B cell (primary cell): ENCODE results near the gene NR4A1. TPM values are rescaled to one million over a fixed set of nuclear protein-coding genes. Genes with fewer than 3 reads are reported as not detected.

ENCODE experiments used
- ATAC-seq: fragments of 200-7000 bp; cut with Tn5 transposase; one replicate; pipeline ENCODE4 v1.10.0; 2021; ENCODE audit warnings: low read depth, mild to moderate bottlenecking, moderate number of reproducible peaks, moderate library complexity
- CTCF ChIA-PET: fragments of 350-600 bp; sonication (Branson Sonifier 250); formaldehyde crosslinking; loops from one replicate; lab custom pipeline; 2021; ENCODE audit warnings: antibody characterized with exemption, inconsistent platforms; lab: Charles Lee
- POLR2A ChIA-PET: fragments of 350-600 bp; sonication (Branson Sonifier 250); formaldehyde crosslinking; loops from one replicate; lab custom pipeline; 2021; ENCODE audit warnings: antibody characterized with exemption; lab: Charles Lee
- DNase-seq: peaks from one replicate; pipeline ENCODE4 v3.0.0; 2013
- H2AFZ ChIP-seq: 2 replicates; pipeline ENCODE4 v1.6.1; 2012; ENCODE audit warnings: mild to moderate bottlenecking, low read depth, low read length; ENCODE audit not compliant: insufficient read depth, poor library complexity, severe bottlenecking
- H3K27ac ChIP-seq, 2 donors: 1 replicate in 1 of 2; 2 replicates in 1 of 2; pipeline ENCODE4 v1.5.1; 2012 to 2013; ENCODE audit warnings: low read length in 2 of 2, mild to moderate bottlenecking in 2 of 2, moderate library complexity in 1 of 2
- H3K27me3 ChIP-seq, 4 experiments: fragments of 200-600 bp in 1 of 4; sonication (generic) in 1 of 4; replicated peaks in 1 of 4; 1 replicate in 2 of 4; 2 replicates in 2 of 4; pipeline versions ENCODE4 v1.6.1 to v1.7.0; 2013 to 2016; ENCODE audit warnings: low read length in 3 of 4, mild to moderate bottlenecking in 2 of 4, mixed read lengths in 1 of 4, moderate library complexity in 1 of 4; ENCODE audit not compliant: insufficient read depth in 4 of 4, control insufficient read depth in 3 of 4; ENCODE audit errors: control extremely low read depth in 1 of 4
- H3K36me3 ChIP-seq, 2 experiments: replicated peaks in 1 of 2; 1 replicate in 1 of 2; 2 replicates in 1 of 2; pipeline versions ENCODE4 v1.6.1 to v1.7.1; 2013; ENCODE audit warnings: low read length in 1 of 2; ENCODE audit not compliant: insufficient read depth in 2 of 2, control insufficient read depth in 1 of 2; ENCODE audit errors: control extremely low read depth in 1 of 2, extremely low read depth in 1 of 2
- H3K4me1 ChIP-seq, 2 donors: fragments of 200-600 bp in 1 of 2; sonication (generic) in 1 of 2; 1 replicate in 1 of 2; 2 replicates in 1 of 2; pipeline versions ENCODE4 v1.5.1 to v1.6.1; 2013 to 2017; ENCODE audit warnings: low read length in 2 of 2; ENCODE audit not compliant: control insufficient read depth in 2 of 2, insufficient read depth in 2 of 2
- H3K4me2 ChIP-seq: replicated peaks from 2 replicates; pipeline ENCODE3; 2012; ENCODE audit warnings: mild to moderate bottlenecking, low read depth, low read length; ENCODE audit not compliant: poor library complexity, severe bottlenecking
- H3K4me3 ChIP-seq, 5 experiments: fragments of 200-600 bp in 1 of 5; sonication (generic) in 1 of 5; 1 replicate in 3 of 5; 2 replicates in 2 of 5; pipeline versions ENCODE4 v1.5.1 to v1.7.0; 2011 to 2016; ENCODE audit warnings: low read length in 4 of 5, mild to moderate bottlenecking in 4 of 5, low read depth in 2 of 5, control low read depth in 1 of 5, moderate library complexity in 1 of 5; ENCODE audit not compliant: insufficient read depth in 1 of 5; ENCODE audit errors: control extremely low read depth in 1 of 5, extremely low read depth in 1 of 5
- H3K79me2 ChIP-seq: fragments of 200-600 bp; sonication (generic); one replicate; pipeline ENCODE4 v1.6.0; 2016; ENCODE audit warnings: low read length; ENCODE audit not compliant: control insufficient read depth, insufficient read depth
- H3K9ac ChIP-seq: fragments of 200-600 bp; sonication (generic); 2 replicates; pipeline ENCODE4 v1.6.1; 2017; ENCODE audit warnings: mild to moderate bottlenecking, low read length, moderate library complexity
- H3K9me3 ChIP-seq, 3 donors: one replicate each; pipeline versions ENCODE4 v1.6.1 to v1.7.1; 2013; ENCODE audit warnings: low read length in 2 of 3; ENCODE audit not compliant: control insufficient read depth in 2 of 3, insufficient read depth in 1 of 3; ENCODE audit errors: control extremely low read depth in 1 of 3
- H4K20me1 ChIP-seq: 2 replicates; pipeline ENCODE4 v1.6.0; 2012; ENCODE audit warnings: mild to moderate bottlenecking, low read length; ENCODE audit not compliant: insufficient read depth, control insufficient read depth, poor library complexity, severe bottlenecking
- H3K27ac Mint-ChIP-seq: one replicate; pipeline ENCODE4 v1.8.0; 2021; ENCODE audit warnings: mixed read lengths
- H3K27me3 Mint-ChIP-seq: one replicate; pipeline ENCODE4 v1.8.0; 2021; ENCODE audit warnings: mixed read lengths
- H3K4me1 Mint-ChIP-seq: one replicate; pipeline ENCODE4 v1.8.0; 2021; ENCODE audit warnings: mixed read lengths
- H3K4me3 Mint-ChIP-seq: one replicate; pipeline ENCODE4 v1.8.0; 2021; ENCODE audit warnings: mixed read lengths
- H3K9me3 Mint-ChIP-seq: one replicate; pipeline ENCODE4 v1.8.0; 2022; ENCODE audit warnings: mixed read lengths; ENCODE audit not compliant: insufficient read depth
- EZH2 ChIP-seq: IDR thresholded peaks from 2 replicates; pipeline ENCODE4 v1.6.1; 2012; ENCODE audit warnings: borderline replicate concordance, low read depth, mild to moderate bottlenecking, moderate library complexity, low read length; ENCODE audit not compliant: insufficient read depth, poor library complexity, severe bottlenecking
- WGBS: methylation state at CpG from one replicate; pipeline ENCODE4 v1.1.5; 2013; ENCODE audit warnings: missing lambda C conversion rate; ENCODE audit not compliant: insufficient coverage; 5-methylcytosine and 5-hydroxymethylcytosine counted together
- intact Hi-C: fragments of 100-400 bp; cut with micrococcal nuclease; formaldehyde crosslinking; loops from one replicate; pipeline ENCODE4 v1.10.0; 2022
- polyA plus RNA-seq: library from polyadenylated mRNA; depleted of rRNA; stranded (reverse); fragments of >200 nt; gene quantifications from 2 replicates; pipeline ENCODE4 v1.2.3, GENCODE V29; 2012
- total RNA-seq, 2 donors: library from RNA; stranded (reverse); fragments of 120-200 nt in 1 of 2; gene quantifications; 1 replicate in 1 of 2; 2 replicates in 1 of 2; pipeline versions ENCODE4 v1.2.3 to v1.2.4, GENCODE V29; 2013 to 2022
- TF ChIP-seq, protein P1 (sequence below): fragments of 200-600 bp; IDR thresholded peaks from one replicate; pipeline ENCODE4 v1.8.0; 2022; ENCODE audit warnings: antibody characterized with exemption, mild to moderate bottlenecking

NR4A1 gene
- total and polyA plus RNA-seq, 2 donors (not counting 1 experiment from before 2014, with no cell fraction given): 43.2 to 470 TPM

- Mint-ChIP-seq H3K9me3 (no peaks in the 10 kb centered on the region), H3K27me3 (peaks cover 21% of the 10 kb centered on the region), H3K4me1 (peaks cover 36% of the 10 kb centered on the region), H3K27ac (no peak overlapping the region), H3K4me3 (no peak overlapping the region)
- Histone ChIP-seq H3K4me1 (peaks cover 30 to 35% of the 10 kb centered on the region in 2 donors), H3K9me3 (no peaks in the 10 kb centered on the region), H4K20me1 (no peaks in the 10 kb centered on the region), H2AFZ (no peak overlapping the region), H3K27me3 (peaks cover 0 to 20% (median 3%) of the 10 kb centered on the region in 4 experiments), H3K36me3 (no peaks in the 10 kb centered on the region), H3K79me2 (no peaks in the 10 kb centered on the region), H3K4me3 (no peak overlapping the region), H3K9ac (no peak overlapping the region), H3K27ac (no peak overlapping the region), H3K4me2 (no peak overlapping the region)
- TF ChIP-seq, protein P1, sequence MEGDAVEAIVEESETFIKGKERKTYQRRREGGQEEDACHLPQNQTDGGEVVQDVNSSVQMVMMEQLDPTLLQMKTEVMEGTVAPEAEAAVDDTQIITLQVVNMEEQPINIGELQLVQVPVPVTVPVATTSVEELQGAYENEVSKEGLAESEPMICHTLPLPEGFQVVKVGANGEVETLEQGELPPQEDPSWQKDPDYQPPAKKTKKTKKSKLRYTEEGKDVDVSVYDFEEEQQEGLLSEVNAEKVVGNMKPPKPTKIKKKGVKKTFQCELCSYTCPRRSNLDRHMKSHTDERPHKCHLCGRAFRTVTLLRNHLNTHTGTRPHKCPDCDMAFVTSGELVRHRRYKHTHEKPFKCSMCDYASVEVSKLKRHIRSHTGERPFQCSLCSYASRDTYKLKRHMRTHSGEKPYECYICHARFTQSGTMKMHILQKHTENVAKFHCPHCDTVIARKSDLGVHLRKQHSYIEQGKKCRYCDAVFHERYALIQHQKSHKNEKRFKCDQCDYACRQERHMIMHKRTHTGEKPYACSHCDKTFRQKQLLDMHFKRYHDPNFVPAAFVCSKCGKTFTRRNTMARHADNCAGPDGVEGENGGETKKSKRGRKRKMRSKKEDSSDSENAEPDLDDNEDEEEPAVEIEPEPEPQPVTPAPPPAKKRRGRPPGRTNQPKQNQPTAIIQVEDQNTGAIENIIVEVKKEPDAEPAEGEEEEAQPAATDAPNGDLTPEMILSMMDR: no peak
- no peak for TF ChIP-seq EZH2
- intact Hi-C loops: no loop called here
- ChIA-PET CTCF (interaction anchor here (1.1 to 34.6 kb wide), 6 partner anchors 17 to 101 kb away, joined by 3 to 1315 read pairs (median 8); partner anchors contain the start of genes ATG101 and NR4A1), POLR2A (no interaction called here)
- no peak for DNase-seq
- no peak for ATAC-seq
- 85% methylated on average over 8 of the region's 9 CpGs for WGBS
Measured at GRCh38 chr12:52086366-52086765, 35.1 kb downstream of the NR4A1 start.

DNA sequence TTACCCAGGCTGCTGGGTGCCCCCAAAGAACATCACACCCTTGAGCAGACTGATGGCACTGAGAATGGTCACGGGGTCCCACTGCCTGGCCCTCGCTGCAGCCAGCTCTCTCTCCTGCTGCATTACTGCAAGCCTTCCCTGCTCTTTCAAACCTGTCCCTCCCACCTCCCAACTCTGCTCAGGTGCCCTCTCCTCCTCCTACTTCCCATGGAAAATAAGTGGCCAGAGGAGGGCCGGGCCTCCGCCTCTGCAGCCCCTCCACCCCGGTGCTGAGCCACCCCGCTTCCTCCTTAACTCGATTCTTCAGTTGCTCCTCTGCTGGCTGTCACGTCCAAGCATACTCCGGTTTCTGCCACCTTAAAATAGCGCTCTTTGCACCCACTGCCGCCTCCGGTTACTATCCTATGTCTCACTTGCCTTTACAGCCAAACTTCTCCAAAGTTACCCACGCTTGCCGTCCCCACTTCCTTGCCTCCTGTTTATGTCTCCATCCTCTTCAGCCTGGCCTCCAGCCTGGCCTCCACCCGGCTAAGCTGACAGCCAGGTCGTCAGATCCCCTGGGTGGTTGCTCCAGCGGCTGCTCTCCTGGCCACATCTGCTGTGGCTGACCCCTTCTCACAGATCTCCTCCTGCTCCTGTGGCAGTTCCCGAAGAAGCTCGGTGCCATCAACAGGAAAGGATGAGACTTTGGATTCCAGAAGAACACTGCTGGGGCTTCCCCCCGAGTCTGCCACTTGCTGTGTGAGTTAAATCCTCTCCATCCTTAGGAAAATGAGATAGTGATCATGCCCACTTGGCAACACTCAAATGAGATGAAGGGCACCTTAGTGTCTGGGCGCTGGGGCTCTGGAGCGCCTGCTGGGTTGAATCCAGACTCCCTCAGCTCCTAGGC lies 35.9 kb downstream of the NR4A1 start:
- TF ChIP-seq, protein P1: no peak
- TF ChIP-seq EZH2: no peak
- Mint-ChIP-seq H3K27me3 (peaks cover 29% of the 10 kb centered on the region), H3K4me3 (no peak overlapping the region), H3K27ac (no peak overlapping the region), H3K9me3 (no peaks in the 10 kb centered on the region), H3K4me1 (peaks cover 28% of the 10 kb centered on the region)
- no peak overlapping the region for H3K4me3 ChIP-seq
- H3K4me1 ChIP-seq: peaks cover 23 to 27% of the 10 kb centered on the region in 2 donors
- H3K4me2 ChIP-seq: no peak overlapping the region
- H3K27ac ChIP-seq: no peak overlapping the region
- peaks cover 0 to 21% (median 3%) of the 10 kb centered on the region in 4 experiments for H3K27me3 ChIP-seq
- intact Hi-C loops: no loop called here
- H3K9me3 ChIP-seq: no peaks in the 10 kb centered on the region
- no peaks in the 10 kb centered on the region for H3K79me2 ChIP-seq
- ChIA-PET CTCF (interaction anchor here (0.9 to 34.6 kb wide), 5 partner anchors 15 to 101 kb away, joined by 3 to 1315 read pairs (median 3); no protein-coding TSS in a partner anchor), POLR2A (no interaction called here)
- H4K20me1 ChIP-seq: no peaks in the 10 kb centered on the region
- no peak for DNase-seq
- no peak overlapping the region for H3K9ac ChIP-seq
- H3K36me3 ChIP-seq: no peaks in the 10 kb centered on the region
- no peak for ATAC-seq
- WGBS: 77% methylated on average over 18 of the region's 22 CpGs
- H2AFZ ChIP-seq: no peak overlapping the region
